ENCODE results near the gene PARD3.
"Not testable (repeated sequence)": the region's sequence is repeated elsewhere in the genome, so short reads cannot be mapped to it uniquely, and the experiment has no call there.

The PARD3 gene

GRCh38 chr10:34433241-34434076 is 381.6 kb downstream of the PARD3 start:
- CTCF ChIA-PET, result no interaction called here
- DNase-seq (ENCODE audit: low spot score), result no peak
- POLR2A ChIA-PET (ENCODE audit: low non-redundant PET), result no interaction called here
- 0 out of 2 replicates have a peak overlapping the region, but pooled peaks have one; percentile 22 for H3K27ac ChIP-seq
- TF ChIP-seq CTCF (conservative IDR thresholded peaks at IDR 0.05; ENCODE audit: low read depth), result no peak

GRCh38 chr10:34432589-34432988 is 382.5 kb downstream of the PARD3 start:
- DNase-seq (ENCODE audit: low spot score), result no peak
- TF ChIP-seq CTCF (conservative IDR thresholded peaks at IDR 0.05; ENCODE audit: low read depth), result no peak
- POLR2A ChIA-PET (ENCODE audit: low non-redundant PET), result no interaction called here
- CTCF ChIA-PET, result no interaction called here
- H3K27ac ChIP-seq, result no peak overlapping the region

DNA sequence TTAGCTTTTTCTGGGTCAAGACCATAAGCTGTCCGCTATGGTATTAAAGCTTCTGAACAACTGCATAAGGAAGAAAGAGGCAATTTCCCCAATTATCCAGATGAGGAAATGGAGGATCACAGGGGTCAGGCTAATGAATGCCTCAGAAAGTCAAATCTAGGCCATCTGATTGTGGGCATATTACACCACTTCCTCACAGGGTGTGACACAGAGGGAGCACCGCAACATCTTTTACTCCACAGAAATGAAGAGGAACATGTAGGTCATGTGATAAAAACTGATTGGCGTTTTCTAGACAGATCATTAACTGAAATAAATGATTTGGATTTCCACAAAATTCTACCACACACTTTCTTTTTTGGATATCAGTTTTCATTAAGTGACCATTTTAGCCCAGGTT is 384.4 kb downstream of the PARD3 start:
- no peak for TF ChIP-seq CTCF (conservative IDR thresholded peaks at IDR 0.05; ENCODE audit: low read depth)

GRCh38 chr10:34428501-34428900 is 386.6 kb downstream of the PARD3 start:
- ChIA-PET CTCF (no interaction called here), POLR2A (ENCODE audit: low non-redundant PET) (no interaction called here)
- H3K27ac ChIP-seq, result no peak overlapping the region
- DNase-seq (ENCODE audit: low spot score), result no peak
- no peak for TF ChIP-seq CTCF (conservative IDR thresholded peaks at IDR 0.05; ENCODE audit: low read depth)

More for the DNA sequence above, 384.4 kb downstream of the PARD3 start:
- DNase-seq (ENCODE audit: low spot score), result no peak
- POLR2A ChIA-PET (ENCODE audit: low non-redundant PET), result no interaction called here
- CTCF ChIA-PET, result no interaction called here
- no peak overlapping the region for H3K27ac ChIP-seq

DNA sequence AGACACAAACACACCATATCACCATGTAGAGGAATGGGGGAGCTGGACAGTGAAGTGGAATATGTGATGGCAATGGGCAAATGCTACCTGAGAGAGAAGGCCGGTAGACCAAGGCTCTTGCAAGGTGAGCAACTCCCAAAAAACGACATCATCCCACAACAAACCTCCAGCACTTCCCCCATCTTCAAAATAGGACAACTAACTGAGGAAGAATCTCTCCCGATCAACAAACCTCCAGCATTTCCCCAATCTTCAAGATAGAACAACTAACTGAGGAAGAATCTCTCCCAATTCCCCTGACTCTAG is 387.2 kb downstream of the PARD3 start:
- no peak for TF ChIP-seq CTCF (conservative IDR thresholded peaks at IDR 0.05; ENCODE audit: low read depth)
- ChIA-PET POLR2A (ENCODE audit: low non-redundant PET) (no interaction called here), CTCF (no interaction called here)
- no peak overlapping the region for H3K27ac ChIP-seq
- DNase-seq (ENCODE audit: low spot score), result no peak

- DNase-seq (ENCODE audit: low spot score); POLR2A ChIA-PET (ENCODE audit: low non-redundant PET); H3K27ac ChIP-seq: not testable (repeated sequence)
- CTCF ChIA-PET, result interaction anchor here (0.5 kb wide), 1 partner anchor 18 kb away, joined by 3 read pairs; no protein-coding TSS in a partner anchor
Measured at GRCh38 chr10:34427158-34427910, 387.8 kb downstream of the PARD3 start.

GRCh38 chr10:34426538-34427157 is 388.4 kb downstream of the PARD3 start:
- POLR2A ChIA-PET (ENCODE audit: low non-redundant PET); H3K27ac ChIP-seq; DNase-seq (ENCODE audit: low spot score): not testable (repeated sequence)
- CTCF ChIA-PET, result interaction anchor here (0.5 kb wide), 1 partner anchor 19 kb away, joined by 3 read pairs; no protein-coding TSS in a partner anchor

All from RWPE1 (cell line).